Measurements from ENCODE around the gene SUCLG1.

- TF ChIP-seq CTCF (IDR thresholded peaks at IDR 0.05; ENCODE audit: low read depth, low read length) (no peak), EZH2phosphoT487 (IDR thresholded peaks at IDR 0.05; ENCODE audit: low read depth) (no peak)
Observed at GRCh38 chr2:84417453-84418145, 41.5 kb downstream of the SUCLG1 start.
